NCI-H2227 (cell line): ENCODE measurements around the gene XRCC4.
"Not testable (repeated sequence)": the region's sequence is repeated elsewhere in the genome, so short reads cannot be mapped to it uniquely, and the experiment has no call there.

Source experiments
- DNase-seq: peaks from one replicate; lab custom pipeline; 2025; ENCODE audit not compliant: unreplicated experiment; lab: John Stamatoyannopoulos, UW

Gene XRCC4

DNA sequence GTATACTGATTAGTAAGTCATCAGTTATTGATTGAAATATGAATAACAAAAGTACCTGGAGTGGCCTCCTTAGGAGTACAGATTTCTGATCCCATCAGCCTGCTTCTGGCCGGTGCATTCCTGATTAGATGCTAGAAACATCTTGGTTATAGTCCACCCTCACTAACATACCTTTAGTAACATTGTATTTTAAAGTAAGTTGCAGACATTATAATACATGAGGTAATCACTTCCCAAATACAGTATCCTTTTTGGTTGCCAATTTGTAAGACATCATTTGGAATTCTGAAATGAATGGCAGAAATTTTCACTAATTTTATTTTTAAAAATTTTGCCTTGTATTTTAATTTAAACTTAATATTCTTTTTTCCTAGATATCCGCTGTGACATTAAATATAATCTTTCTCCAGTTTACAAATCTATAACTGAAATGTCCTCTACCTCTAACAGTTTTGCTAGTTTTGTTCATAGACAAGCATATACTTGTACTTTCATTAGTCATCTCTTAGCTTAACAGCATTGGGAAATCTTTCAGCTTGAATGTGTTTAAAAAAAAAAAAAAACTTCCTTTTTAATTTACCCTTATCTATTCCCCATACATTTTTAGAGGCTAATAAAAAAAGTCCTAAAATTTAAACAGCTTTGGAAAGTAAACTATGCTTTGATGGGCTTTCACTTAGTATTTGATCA is 178.9 kb downstream of the XRCC4 start:
- no peak for DNase-seq

DNA sequence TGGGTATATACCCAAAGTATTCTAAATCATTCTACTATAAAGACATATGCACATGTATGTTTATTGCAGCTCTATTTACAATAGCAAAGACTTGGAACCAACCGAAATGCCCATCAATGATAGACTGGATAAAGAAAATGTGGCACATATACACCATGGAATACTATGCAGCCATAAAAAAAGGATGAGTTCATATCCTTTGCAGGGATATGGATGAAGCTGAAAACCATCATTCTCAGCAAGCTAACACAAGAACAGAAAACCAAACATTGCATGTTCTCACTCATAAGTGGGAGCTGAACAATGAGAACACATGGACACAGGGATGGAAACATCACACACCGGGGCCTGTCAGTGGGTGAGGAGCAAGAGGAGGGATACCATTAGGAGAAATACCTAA is 180.3 kb downstream of the XRCC4 start:
- DNase-seq, result not testable (repeated sequence)

DNA sequence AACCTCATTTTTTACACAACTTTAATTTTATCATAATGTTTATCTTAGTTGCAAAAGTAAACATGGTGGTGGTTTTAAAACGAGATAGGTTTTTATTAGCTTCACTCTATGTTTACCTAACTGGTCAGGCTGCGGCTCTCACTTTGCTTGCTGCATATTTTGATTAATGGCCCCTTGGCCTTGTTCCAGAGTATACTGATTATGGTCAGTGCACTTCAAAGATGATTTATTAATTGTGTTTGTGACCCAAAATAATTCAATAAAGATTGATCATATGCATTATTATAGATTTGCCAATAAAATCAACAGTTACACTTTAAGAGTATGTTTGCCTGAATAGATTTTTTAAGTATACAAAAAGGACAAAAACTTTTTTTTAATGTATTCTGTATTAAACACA is 188.0 kb downstream of the XRCC4 start:
- no peak for DNase-seq

DNA sequence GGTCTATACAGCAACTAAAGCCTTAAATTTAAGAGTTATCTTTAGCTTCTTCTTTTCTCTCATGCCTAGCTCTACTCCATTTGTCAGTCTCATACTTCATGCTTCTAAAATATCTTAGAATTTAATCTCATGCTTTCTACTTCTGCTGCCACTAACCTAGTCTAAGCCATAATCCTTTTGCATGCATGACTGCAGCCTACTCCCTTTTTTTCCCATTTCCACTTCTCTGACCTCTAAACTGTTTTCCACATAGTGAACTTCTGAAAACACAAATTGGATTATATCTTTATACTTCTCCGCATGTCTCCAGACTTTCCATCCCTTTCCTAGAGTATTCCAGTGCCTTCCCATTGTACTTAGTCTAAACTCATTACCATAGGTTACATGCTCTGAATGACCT is 193.0 kb downstream of the XRCC4 start:
- no peak for DNase-seq

DNA sequence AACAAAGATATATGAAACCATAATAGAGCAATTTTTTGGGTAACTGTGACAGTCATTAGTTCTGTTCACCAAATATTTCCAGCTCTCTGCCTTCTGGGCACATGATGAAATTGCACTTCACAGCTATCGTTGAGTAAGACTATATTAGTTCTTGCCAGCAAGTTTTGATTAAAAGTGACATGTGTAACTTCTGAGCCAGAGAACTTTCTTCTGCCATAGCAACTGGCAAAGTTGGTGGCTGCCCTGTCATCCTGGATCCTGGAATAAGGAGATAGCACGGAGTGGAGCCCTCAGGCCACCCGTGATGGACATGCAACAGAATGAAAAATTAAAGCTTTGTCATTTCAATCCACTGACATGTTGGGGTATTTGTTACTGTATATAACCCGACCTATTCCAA is 199.8 kb downstream of the XRCC4 start:
- no peak for DNase-seq

DNA sequence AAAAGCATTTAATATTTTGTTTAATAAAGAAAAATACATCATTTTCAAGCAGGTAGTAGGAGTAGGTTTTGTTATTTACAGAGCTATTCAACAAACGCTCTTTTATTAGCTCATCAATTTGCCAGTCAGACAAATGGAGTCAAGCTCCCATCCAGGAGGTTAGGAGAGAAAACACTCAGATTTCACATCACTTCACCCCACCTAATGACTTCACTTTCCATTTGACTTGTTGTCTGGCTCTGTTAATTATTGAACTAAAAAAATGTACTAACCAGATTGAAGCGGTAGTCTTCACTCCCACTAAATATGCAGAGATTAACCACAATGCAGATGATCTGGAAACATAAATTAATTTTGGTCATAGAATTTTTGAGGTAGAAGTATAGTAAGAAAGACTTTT is 200.6 kb downstream of the XRCC4 start:
- no peak for DNase-seq

DNA sequence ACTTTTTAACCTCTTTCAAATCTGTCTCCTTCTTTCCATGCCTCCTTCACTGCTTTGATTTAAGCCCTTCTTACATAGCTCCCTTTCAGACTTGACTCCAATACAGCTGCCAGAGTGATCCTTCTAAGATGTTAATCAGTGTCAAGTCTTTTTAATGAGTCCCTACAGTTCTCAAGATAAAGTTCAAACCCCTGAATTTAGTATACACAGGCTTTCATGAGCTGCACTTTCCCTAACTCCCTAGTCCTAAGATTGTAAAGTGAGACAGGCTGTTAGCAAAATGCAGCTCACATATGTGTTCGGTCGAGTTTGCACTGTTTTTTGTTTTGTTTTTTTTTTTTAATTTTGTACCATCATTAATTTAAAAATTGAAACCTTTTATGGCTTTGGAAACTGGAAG is 203.8 kb downstream of the XRCC4 start:
- DNase-seq, result no peak

DNA sequence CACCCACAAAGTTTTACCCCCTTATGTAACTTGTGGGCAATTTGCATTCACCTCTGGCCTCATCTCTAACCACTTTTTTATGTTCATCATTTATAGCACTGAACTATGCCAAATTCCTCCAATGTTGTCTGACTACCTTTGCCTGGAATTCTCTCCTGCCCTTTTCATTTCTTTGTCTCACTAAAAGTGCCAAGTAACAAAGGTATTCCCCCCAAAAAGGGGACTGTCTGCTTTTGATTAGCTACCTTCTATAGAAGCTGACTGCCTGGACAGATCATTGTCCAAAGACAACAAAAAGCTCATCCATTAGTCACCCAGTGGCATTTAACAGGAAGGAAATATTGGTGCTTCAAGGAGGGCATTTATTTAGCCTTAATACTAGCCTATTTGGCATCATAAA is 204.3 kb downstream of the XRCC4 start:
- DNase-seq, result no peak

DNA sequence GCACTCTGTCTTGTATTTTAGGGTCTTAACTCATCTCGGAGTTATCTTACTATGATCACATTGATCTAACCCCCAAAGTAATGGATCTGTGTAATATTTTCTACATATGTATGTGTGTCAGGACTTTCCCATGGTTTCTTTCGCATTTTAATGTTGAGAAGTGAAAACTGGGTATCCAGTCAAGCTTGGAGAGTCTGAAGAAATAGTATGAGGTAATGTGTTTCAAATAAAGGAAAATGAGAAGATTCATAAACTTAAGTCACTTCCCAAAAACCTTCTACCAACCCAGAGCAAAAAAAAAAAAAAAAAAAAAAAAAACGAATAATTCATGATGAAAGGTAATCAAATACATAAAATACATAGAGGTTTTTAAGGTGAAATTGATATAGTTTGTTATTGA is 206.4 kb downstream of the XRCC4 start:
- DNase-seq, result no peak

DNA sequence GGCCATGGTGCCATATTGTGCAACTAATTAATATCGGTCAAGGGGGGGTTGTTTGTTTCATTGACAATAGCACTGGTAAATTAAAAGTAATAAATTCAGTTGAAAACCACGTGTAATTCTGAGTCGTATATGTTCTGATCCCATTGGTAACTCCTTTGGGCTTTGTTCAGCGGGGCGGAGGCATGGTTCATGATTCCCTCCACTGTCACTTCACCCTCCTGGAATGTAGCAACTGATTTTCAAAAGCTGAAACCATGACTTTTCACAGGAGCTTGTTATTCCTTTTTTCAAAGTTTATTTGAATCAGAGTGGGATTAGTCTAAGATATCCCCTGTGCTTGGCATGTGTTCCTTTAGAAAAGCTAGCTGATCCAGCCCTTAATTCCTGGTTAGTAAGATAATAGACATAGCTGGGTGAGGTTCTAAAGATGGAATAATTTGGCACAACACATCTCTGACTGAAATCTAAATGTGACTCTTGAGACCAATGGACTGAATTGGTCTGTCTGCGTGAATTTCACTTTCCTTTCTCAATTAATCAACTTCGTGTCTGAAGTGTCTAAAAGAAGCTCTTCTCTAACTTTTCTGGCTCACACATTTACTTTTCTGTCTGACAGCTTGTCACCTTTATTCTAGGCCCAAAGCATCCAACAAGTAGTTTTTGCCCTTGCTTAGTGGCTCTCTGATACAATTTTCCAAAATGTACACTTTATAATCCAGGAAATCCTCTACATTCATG is 208.5 kb downstream of the XRCC4 start:
- DNase-seq, result no peak

DNA sequence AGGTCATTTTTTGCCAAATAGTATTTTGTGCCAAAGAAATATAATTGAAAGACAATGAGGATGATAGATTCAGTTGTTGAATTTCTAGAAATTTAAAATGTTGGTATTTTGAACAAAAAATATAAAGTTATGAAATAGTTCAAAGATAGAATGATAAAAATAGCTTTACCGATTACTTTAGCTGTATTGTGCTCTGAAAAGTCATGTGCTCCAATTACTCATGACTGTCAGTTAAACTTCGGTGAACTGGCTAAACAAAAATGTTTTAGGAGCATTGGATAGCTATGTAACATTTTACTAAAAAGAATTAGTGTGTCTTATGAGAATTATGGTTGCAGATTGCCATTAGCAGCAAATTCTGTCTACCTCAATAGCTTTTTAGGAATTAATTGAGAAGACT is 216.9 kb downstream of the XRCC4 start:
- DNase-seq, result no peak

DNA sequence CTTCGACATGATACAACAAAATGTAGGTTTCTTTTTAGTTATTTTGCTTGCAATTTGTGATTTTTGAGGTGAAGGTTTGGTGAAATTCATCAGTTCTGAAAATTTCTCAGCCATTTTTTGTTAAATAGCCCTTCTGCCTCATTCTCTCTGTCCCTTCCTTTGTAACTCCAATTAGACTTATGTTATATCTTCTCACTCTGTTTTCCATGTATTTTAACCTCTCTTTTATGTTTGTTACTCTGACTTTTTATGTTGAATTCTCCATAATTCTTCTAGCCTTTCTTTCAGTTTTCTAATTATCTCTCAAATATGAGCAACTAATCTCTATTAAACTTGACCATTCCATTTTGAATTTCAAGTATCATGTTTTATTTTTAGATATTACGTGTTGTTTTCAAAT is 222.0 kb downstream of the XRCC4 start:
- DNase-seq, result no peak

DNA sequence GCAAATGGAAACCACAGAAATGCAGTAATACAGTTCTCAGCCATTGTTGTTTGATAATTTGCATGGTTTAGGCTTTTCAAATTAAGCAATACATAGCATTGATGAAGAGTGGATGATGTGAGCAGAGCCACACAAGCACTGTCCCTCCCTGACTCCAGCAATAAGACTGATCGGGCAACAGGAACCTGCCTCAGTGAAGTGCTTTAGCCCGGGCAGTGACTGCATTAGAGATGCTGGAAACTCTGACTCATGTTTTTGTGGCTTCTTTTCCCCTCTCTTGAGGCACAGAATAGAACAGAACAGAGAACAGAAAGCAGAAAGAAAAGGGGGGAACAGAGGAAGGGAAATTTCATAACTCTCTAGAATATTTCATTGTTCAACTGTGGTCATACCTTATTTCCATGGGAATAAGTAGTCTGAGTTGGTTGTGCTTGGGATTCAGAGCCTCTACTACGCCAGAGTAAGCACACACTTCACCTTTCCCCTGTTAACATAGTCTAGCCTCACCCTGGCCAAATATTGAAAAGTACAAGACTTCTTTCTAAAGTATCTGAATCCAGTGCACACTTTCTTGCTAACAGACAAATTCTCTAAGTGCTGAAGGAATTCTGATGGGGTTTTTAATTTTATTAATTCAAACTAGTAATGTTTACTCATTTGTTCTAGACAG is 229.4 kb downstream of the XRCC4 start:
- no peak for DNase-seq

DNA sequence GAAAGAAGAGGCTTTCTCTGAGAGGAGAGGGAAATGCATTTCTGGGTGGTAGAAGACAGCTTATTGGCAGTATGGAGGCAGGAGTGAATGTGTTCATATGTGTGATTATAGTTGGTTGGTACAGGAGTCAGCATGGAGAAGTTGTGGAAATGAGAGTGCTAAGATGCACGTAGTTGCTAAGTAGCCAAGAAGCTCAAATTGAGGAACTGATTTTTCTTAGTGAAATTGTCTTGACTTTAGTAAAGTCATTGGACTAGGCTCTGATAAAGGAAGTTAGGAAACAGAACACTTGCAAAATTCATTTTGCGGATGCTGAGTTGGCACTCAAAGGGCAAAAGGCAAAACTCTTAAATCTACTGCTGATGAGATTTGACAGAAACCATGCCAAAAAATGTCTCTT is 235.3 kb downstream of the XRCC4 start:
- no peak for DNase-seq

DNA sequence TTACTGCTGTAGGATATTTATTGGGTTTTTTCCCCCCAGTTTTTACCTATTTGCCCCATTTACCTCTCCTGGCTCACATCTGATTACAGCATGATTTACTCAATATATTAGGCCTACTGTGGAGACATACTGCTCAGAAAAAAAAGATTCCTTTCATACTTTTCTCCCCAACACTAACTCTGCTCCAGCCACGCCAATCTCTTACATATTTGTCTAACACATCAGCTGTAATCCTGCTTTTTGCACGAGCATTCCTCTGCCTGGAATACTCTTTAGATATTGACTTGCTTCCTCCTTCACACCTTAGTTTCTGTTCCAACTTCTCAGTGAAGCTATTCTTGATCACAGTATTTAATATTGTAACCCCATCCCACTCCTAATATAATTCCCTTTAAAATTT is 236.1 kb downstream of the XRCC4 start:
- DNase-seq, result no peak

DNA sequence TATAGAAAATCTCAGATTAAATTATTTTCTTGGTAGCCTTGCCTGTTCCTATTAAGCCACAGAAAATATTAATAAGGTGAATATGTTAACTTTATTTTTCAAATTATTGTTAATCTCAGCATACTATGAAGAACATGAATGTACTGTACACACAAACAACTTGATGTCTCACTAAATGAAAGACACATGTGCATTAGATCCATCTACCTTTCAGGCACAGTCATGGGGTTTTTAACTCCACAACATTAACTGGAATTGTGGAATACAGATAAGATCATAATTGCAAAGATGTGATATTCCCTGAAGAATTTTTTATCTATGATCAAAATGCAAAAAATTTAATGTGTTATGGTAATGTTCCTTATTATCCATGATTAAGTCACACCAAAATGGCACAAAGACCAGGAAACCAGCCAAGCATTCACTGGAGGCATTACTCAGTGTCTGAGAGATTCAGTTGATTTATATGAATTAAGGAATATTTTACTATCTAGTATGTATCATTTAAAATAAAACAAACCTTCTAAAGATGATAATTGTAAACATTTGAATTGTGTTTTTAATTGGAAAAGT is 244.2 kb downstream of the XRCC4 start:
- no peak for DNase-seq

DNA sequence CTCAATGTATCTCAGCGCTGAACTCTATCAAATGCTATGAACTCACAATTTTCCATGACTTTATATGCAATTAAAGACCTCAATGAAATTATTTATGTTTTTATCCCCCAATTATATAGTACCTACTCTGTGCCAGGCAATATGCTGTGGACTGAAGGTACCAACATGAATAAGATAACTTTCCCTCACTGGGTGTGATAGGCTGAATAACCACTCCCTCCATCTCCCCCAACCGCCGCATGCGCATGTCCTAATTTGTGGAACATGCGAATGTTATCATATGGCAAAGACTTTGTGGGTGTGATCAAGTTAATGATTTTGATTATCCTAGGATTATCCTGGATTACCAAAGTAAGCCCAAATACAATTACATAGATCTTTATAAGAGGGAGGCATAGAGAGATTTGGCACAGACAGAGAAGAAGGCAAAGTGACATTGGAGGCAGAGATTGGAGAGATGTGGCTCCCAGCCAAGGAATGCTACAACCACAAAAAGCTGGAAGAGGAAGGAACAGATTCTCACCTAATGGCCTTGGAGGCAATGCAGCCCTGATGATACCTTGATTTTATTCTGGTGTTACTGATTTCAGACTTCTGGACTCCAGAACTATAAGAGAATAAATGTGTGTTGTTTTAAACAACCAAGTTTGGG is 245.1 kb downstream of the XRCC4 start:
- DNase-seq, result no peak

DNA sequence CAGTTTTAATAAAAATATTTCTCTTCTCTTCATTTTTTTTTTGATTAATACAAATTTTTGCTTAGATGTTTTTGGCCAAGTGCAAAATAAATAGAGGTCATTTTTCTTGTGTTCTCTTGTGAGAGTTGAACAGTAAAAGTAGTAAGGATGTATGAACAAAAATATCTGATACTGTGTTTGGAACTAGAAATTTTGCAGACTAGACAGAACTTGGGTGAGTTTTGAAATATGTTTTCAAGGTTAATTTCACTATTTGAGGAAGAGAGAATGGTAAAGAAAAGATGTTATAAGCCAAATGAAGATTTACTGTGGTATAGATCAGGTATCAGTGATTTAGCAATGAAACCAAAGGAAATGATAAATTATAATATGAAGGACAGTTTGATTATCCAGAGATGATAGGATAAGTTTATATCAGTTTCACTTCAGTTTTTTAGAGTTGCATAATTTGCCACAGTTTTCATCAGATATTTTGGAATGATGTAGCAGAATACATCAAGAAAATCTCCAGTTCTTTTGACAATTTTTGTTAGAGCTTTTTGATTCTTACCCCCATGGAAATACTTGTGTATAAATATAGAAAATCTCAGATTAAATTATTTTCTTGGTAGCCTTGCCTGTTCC is 246.3 kb downstream of the XRCC4 start:
- no peak for DNase-seq

DNA sequence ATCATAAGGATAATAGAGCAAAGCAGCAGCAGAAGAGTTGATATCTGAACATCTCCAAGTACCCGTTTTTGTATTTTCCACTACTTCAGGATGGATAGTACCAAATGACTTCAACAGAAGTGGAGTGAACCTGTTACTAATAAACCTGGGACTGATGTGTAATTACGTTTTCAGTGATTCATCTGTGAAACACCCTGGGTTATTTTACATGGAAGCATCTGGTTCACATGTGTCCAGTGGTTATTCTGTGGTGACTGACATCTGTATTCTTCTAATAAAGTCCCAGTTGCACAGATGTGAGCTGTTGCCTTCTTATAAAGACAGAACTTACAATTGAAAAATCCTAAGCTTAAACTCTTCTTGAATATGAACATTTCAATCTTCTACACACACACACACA is 254.5 kb downstream of the XRCC4 start:
- no peak for DNase-seq

DNA sequence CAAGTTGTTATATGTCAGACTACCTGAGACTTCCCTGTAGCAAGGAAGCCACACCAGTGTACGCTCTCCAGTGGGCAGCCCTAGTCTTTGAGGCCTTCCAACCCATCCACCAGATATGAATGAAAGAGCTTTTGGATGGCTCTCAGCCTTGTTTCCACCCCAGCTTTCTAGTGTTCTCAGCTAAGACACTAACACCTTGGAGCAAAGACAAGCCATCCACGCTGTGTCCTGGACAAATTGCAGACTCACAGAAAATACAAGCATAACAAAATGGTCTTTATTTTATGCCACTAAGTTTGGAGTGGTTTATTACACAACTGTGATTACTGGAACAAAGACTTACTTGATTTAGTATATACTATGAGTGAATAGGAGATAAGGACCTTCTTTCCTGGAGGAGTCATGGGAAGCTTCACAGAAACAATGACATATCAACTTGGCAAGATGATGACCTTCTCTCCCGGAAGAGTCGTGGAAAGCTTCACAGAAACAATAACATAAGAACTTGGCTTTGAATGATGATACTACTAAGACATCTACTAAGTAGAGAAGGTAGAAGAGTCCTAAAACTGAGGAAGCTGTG is 260.2 kb downstream of the XRCC4 start:
- DNase-seq, result no peak

DNA sequence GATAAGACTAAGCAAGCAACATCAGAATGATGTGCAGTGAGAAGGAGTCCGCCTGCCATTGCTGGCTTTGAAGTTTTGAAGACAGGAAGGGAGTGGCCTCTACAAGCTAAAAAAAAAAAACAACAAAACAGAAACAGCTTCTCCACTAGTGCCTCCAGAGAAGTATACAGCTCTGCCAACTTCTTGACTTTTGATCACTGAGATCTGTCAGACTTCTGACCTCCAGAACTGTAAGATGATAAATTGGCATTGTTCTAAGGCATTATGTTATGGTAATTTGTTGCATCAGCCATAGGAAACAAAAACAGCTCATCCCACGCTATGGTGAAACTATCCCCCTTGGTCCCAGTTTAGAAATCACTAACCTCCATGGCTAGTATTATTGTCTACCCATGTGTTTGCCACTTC is 263.2 kb downstream of the XRCC4 start:
- DNase-seq, result no peak
